GM21381 (cell line): ENCODE measurements around the gene RETN.

Experiments
- ATAC-seq: cut with Tn5 transposase; IDR thresholded peaks from one replicate; pipeline ENCODE4 v1.9.1; 2021; ENCODE audit warnings: mild to moderate bottlenecking, moderate library complexity; ENCODE audit not compliant: unreplicated experiment

Gene RETN

DNA sequence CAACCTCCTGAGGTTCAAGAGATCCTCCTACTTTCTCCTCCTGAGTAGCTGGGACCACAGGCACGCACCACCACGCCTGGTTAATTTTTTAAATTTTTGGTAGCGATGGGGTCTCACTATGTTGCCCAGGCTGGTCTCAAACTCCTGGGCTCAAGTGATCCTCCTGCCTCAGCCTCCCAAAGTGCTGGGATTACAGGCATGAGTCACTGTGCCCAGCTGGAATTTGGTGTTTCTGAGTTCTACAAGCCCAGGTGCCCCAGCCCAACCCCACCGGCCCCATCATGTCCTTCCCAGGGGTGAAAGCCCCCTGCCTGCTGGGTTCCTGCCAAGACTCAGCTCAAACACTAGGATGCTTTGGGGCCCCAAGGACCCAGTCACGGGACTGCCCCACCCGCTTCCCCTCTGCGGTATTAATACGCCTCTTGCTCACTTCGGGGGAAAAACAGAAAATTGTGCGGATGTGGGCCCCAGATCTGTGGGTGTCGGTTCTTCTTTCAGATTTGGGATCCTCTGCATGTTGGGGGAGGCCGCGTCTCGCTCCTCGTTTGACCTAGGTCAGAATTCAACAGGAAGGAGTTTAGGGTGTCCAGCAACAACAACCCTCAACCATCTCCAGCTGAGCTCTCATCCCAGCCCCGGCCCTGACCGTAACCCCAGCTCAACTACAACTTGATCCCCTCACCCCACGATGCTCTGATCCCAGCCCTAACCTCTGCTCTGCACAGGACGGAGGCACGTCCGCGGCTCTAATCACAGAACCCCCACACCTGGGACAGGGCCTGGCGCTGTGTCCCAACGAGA, 36.7 kb downstream of the RETN start:
- ATAC-seq, result peak; percentile 43

DNA sequence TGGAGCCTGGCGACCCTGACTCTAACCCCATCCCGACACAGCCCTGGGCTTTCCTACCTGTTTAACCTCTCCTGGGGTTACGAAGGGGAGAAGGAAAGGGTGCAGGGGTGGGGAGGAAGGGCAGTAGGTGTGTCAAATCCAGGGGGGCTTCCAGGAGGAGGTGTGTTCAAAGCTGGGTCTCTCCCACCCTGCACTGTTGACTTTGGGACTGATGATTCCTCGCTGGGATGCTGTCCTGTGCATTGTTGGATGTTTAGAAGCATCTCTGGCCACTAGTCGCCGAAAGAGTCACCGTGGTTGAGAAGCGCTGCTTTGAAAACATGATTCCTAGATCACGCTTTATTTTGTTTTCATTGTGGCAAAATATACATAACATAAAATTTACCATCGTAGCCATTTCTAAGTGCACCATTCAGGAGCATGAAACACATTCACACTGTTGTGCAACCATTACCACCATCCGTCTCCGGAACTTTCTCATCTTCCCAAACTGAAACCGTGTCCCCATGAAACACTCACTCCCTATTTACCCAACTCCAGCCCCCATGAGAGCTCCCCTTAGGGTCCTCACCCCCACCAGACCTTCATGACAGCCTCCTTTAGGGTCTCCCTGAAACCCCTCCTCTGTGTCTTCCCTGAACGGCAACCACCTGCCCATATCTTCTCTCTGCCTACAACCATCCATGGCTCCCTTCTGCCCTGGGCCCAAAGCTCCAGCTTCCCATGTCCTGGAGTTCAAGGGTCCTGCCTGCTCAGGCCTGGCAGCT, 37.5 kb downstream of the RETN start:
- no peak for ATAC-seq

DNA sequence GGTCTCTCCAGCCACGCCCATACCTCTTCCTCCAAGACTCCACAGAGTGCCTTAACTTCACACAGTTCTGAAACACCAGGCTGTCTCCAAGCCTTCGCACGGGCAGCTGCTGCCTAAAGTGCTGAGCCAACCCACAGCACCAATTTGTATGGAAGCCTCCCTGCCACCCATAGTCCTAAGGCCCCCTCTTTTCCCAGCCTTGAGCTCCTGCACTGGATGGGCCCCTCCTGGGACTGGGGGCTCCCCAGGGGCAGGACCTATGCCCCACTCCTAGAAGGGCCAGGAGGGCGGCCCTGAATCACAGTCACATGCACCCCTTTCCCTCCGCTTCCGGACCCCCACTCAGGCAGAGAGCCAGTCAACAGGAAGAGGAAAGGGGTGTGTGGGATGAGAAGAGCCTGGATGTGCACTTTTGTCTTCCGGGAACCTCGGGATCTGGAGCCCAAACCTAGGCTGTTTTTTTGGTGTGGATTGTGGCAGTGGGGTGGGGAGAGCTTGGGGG, 38.2 kb downstream of the RETN start:
- no peak for ATAC-seq

- ATAC-seq, result no peak
These were observed 41.1 kb downstream of the RETN start for GRCh38 chr19:7709932-7710460.

DNA sequence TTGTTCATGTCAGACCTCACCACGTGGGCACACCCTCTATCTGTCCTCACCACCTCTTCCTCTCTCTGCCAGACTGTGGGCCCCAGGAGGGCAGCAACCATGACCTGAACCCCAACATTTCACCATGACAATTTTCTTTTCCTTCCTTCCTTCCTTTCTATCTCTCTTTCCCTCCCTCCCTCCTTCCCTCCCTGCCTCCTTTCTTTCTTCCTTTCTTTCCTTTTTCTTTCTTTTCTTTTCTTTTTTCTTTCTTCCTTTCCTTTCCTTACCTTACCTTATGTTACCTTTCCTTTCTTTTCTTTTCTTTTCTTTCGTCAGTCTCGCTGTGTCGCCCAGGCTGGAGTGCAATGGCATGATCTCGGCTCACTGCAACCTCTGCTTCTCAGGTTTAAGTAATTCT, 41.8 kb downstream of the RETN start:
- no peak for ATAC-seq

DNA sequence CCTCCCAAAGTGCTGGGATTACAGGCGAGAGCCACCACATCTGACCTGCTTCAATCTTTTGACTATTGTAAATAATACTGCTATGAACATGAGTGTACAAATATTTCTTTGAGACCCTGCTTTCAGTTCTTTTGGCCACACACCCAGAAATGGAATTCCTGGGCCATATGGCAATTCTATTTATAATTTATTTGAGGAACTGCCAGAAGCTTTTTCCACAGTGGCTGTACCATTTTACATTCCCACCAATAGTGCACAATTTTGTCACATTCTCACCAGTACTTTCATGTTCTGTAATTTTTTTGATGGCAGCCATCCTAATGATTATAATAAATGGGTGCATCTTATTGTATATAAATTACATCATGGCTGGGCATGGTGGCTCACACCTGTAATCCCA, 46.8 kb downstream of the RETN start:
- no peak for ATAC-seq

GRCh38 chr19:7716762-7717161, 47.9 kb downstream of the RETN start:
- ATAC-seq, result no peak

DNA sequence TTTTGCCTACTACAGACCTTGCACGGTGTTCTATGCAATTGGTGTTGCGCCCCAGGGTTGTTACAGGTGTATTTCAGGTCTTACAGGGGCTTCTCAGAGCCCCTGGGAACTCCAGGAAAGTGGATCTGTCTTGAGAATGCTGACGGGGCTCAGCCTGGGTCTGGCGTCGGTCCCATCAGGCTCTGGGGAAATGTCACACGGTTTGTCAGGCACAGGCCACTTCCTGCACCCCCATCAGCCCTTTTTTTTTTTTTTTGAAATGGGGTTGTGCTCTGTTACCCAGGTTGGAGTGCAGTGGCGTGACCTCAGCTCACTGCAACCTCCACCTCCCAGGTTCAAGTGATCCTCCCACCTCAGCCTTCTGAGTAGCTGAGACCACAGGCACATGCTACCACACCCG, 49.8 kb downstream of the RETN start:
- ATAC-seq, result no peak
